B cell (primary cell): ENCODE data around the gene SHROOM2.

Source experiments
- EZH2 ChIP-seq: IDR thresholded peaks from 2 replicates; pipeline ENCODE4 v1.6.1; 2012; ENCODE audit warnings: borderline replicate concordance, low read depth, mild to moderate bottlenecking, moderate library complexity, low read length; ENCODE audit not compliant: insufficient read depth, poor library complexity, severe bottlenecking
- TF ChIP-seq, protein P1 (sequence below): fragments of 200-600 bp; IDR thresholded peaks from one replicate; pipeline ENCODE4 v1.8.0; 2022; ENCODE audit warnings: antibody characterized with exemption, mild to moderate bottlenecking

GRCh38 chrX:9784332-9784731, 1.9 kb upstream of the SHROOM2 start:
- no peak for TF ChIP-seq EZH2
- TF ChIP-seq, protein P1, sequence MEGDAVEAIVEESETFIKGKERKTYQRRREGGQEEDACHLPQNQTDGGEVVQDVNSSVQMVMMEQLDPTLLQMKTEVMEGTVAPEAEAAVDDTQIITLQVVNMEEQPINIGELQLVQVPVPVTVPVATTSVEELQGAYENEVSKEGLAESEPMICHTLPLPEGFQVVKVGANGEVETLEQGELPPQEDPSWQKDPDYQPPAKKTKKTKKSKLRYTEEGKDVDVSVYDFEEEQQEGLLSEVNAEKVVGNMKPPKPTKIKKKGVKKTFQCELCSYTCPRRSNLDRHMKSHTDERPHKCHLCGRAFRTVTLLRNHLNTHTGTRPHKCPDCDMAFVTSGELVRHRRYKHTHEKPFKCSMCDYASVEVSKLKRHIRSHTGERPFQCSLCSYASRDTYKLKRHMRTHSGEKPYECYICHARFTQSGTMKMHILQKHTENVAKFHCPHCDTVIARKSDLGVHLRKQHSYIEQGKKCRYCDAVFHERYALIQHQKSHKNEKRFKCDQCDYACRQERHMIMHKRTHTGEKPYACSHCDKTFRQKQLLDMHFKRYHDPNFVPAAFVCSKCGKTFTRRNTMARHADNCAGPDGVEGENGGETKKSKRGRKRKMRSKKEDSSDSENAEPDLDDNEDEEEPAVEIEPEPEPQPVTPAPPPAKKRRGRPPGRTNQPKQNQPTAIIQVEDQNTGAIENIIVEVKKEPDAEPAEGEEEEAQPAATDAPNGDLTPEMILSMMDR, result no peak
